ENCODE data around the gene IRF4. TPM values are rescaled to one million over a fixed set of nuclear protein-coding genes. Genes with fewer than 3 reads are reported as not detected.
A peak's percentile ranks its signal among the peaks of the same experiment; 100 is the strongest.

Gene IRF4
- total RNA-seq, 1 donor from 2014 or later, result 1.3 TPM

DNA sequence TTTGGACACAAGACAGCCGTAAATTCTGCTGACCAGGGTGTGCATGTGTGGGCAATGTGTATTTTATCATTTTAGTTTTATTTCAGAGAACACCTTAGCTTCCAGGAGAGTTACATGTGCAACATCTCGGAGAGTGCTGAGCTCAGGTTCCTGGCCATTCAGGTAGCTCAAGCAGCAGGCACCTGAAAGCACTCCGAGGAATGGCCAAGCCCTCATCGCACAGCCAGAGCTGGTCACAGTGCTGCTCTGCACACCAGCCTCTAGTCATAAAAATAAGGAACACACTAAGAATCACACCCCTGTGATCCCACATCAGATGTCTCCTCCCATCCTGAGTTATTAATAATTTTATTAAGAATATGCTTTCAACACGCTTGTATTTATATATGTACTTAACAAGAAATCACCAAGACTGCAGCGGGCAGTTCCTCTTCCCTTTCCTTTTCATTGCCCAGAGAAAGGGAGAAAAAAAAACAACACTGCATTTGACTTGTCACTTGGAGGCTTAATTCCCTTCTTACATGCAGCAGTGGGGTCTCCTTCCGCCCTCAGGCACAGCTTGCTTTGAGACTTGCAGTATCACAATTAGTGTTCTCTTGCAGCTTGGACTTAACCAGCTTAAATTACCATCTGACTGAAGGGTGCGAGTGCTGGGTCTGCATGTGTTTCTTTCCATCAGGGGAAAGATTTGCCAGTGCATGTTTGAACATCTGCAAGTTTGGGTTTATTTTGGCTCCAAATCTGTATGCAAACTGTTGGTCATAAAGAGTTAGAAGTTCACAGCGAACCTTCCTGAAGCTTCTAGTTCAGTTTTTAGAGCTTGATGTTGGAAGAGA lies 36.0 kb upstream of the IRF4 start:
- intact Hi-C loops (cut with DNase I), result no loop called here
- peaks cover 0 to 7% of the 10 kb centered on the region in 2 donors for H3K36me3 ChIP-seq
- DNase-seq (ENCODE audit: low spot score in 2 of 2), result no peak

DNA sequence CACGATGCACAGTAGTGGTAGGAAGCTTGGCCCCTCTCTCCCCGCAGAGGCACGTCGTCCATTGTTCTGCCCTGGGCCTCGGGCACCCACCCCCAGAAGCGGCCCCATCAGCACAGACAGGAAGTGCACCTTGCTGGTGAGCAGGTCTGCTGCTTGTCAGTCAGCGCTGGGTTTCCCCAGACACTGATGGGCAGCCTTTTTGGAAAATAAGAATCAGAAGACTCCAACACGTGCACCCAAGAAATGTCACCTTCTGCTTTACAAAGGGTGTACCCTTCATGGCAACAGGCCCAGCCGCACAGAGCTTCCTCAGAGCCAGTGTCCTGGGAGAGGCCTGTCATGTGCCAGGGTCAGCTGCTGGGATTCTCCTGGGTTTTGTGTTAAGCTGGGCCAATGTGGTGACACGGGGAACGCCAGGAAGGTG lies 34.7 kb upstream of the IRF4 start:
- intact Hi-C loops (cut with DNase I), result no loop called here
- H3K4me3 ChIP-seq, result no peak overlapping the region
- no peaks in the 10 kb centered on the region for H3K36me3 ChIP-seq
- no peaks in the 10 kb centered on the region for H3K4me1 ChIP-seq
- TF ChIP-seq, protein P1, sequence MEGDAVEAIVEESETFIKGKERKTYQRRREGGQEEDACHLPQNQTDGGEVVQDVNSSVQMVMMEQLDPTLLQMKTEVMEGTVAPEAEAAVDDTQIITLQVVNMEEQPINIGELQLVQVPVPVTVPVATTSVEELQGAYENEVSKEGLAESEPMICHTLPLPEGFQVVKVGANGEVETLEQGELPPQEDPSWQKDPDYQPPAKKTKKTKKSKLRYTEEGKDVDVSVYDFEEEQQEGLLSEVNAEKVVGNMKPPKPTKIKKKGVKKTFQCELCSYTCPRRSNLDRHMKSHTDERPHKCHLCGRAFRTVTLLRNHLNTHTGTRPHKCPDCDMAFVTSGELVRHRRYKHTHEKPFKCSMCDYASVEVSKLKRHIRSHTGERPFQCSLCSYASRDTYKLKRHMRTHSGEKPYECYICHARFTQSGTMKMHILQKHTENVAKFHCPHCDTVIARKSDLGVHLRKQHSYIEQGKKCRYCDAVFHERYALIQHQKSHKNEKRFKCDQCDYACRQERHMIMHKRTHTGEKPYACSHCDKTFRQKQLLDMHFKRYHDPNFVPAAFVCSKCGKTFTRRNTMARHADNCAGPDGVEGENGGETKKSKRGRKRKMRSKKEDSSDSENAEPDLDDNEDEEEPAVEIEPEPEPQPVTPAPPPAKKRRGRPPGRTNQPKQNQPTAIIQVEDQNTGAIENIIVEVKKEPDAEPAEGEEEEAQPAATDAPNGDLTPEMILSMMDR (IDR thresholded peaks at IDR 0.05), result no peak
- no peak overlapping the region for H3K27ac ChIP-seq
- no peaks in the 10 kb centered on the region for H3K9me3 ChIP-seq
- DNase-seq (ENCODE audit: low spot score in 2 of 2), result peak in 1 of 2 donors; percentile 64
- H3K27me3 ChIP-seq, result no peaks in the 10 kb centered on the region

More for the DNA sequence above, 36.0 kb upstream of the IRF4 start:
- Histone ChIP-seq H3K9me3 (no peaks in the 10 kb centered on the region), H3K27ac (no peak overlapping the region), H3K4me1 (no peaks in the 10 kb centered on the region), H3K4me3 (no peak overlapping the region), H3K27me3 (no peaks in the 10 kb centered on the region)
- TF ChIP-seq, protein P1 (IDR thresholded peaks at IDR 0.05), result no peak

DNA sequence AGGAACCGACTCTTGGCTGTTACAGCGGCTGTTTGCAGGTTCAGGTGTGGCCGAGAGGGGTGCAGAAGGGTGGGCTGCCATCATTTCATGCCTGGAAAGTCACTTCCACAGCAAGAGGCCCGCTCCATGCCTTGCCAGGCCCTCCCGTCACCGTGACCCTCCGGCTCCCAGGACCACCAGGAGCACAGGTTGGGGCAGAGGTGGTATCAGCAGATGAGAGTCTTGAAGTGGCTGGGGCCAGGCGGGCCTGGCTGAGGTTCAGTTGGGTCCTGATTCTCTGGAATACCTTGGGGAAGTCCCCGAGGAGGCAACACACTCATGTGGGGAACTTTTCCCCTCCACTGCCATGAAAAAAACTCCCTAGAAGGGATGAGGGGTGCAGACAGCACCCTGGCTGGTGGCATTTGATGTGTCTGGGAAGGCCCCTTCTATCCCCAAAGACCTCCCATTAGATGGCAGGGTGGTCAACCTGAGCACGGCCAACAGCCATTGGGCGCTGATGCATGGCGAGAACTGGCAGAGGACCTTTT lies 34.2 kb upstream of the IRF4 start:
- H3K36me3 ChIP-seq, result no peaks in the 10 kb centered on the region
- TF ChIP-seq, protein P1 (IDR thresholded peaks at IDR 0.05), result no peak
- no peak overlapping the region for H3K4me3 ChIP-seq
- no peak overlapping the region for H3K27ac ChIP-seq
- H3K9me3 ChIP-seq, result no peaks in the 10 kb centered on the region
- no peaks in the 10 kb centered on the region for H3K4me1 ChIP-seq
- intact Hi-C loops (cut with DNase I), result no loop called here
- no peak for DNase-seq (ENCODE audit: low spot score in 2 of 2)
- no peaks in the 10 kb centered on the region for H3K27me3 ChIP-seq

DNA sequence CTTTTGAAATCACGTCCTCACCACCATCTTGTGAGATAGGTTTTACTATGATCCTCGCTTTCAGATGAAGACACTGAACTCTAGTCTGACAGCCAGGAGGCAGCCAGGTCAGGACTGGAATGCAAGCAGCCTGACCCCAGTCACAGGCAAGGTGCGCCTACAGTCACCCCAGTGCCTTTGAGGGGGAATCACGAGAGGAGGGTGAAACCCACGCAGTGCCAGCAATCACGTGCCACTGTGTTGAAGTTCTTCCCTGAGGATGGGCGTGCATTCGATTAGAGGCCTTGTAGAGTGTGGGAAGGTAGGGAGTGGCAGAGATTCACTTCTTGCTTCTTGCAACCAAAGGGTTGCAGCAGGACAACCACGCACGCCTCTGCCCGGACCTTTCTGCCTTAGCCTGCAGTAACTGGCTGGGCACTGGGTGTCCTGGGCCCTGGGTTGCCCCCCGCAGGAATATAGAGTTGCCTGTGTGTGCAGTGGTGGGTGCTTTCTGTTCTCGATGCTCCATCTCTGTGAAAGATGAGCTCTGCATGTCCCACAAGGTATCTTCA lies 33.7 kb upstream of the IRF4 start:
- DNase-seq (ENCODE audit: low spot score in 2 of 2), result no peak
- Histone ChIP-seq H3K9me3 (peaks cover 0 to 2% of the 10 kb centered on the region in 2 donors), H3K4me3 (no peak overlapping the region), H3K27ac (no peak overlapping the region), H3K36me3 (no peaks in the 10 kb centered on the region), H3K4me1 (no peaks in the 10 kb centered on the region), H3K27me3 (no peaks in the 10 kb centered on the region)
- TF ChIP-seq, protein P1 (IDR thresholded peaks at IDR 0.05), result no peak
- intact Hi-C loops (cut with DNase I), result no loop called here

DNA sequence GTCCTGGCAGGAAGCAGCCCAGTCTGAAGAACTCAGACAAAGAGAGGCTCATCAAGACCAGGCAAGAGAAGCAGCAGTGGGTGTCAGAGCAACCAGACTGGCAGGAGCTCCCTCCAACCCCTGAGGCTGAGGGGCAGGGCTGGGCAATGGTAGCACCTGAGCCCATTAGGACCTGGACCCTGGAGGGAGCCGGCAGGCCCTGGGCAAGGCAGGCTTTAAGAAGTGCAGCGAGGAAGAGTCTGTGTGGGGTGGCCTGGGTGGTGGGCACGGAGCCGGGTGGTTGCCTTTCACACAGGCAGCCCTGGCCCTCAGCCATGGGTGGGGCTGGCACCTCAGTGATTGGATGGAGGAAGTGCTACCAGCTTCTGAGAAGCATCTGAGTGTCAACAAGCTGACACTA lies 33.1 kb upstream of the IRF4 start:
- H3K27me3 ChIP-seq, result no peaks in the 10 kb centered on the region
- H3K9me3 ChIP-seq, result peaks cover 0 to 7% of the 10 kb centered on the region in 2 donors
- DNase-seq (ENCODE audit: low spot score in 2 of 2), result peak in 1 of 2 donors; percentile 65
- no peak overlapping the region for H3K27ac ChIP-seq
- TF ChIP-seq, protein P1 (IDR thresholded peaks at IDR 0.05), result no peak
- H3K4me3 ChIP-seq, result no peak overlapping the region
- no peaks in the 10 kb centered on the region for H3K4me1 ChIP-seq
- intact Hi-C loops (cut with DNase I), result no loop called here
- no peaks in the 10 kb centered on the region for H3K36me3 ChIP-seq
